ENCODE data around the gene ATP4B. TPM values are rescaled to one million over a fixed set of nuclear protein-coding genes. Genes with fewer than 3 reads are reported as not detected.

The ATP4B gene
- total RNA-seq, 1 experiment from 2014 or later = not detected

DNA sequence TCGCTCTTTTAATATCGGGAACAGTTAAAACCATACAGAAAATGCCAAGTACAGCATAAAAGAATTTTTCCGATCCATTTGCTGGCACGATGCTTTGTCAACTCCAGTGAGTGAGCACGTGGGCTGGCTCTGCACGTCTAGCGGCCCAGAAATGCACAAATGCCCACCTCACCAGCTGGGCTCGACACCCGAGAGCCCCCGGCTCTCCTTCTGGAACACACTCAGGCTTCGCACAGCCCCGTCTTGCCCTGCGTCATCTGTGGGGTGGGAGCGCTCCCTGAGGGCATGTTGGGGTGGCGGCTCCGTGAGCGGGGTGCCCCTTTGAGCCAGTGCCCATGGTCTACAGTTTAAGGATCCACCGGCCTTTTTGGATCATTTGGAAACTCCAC is 24.5 kb downstream of the ATP4B start:
- no peak for DNase-seq (ENCODE audit: low read depth, low spot score)
- Histone ChIP-seq H4K20me1 (ENCODE audit: insufficient read depth) (no peaks in the 10 kb centered on the region), H3K27ac (ENCODE audit: low read depth, low read length) (no peak overlapping the region), H3K27me3 (ENCODE audit: insufficient read depth, low read length) (no peaks in the 10 kb centered on the region), H3K79me2 (ENCODE audit: insufficient read depth, low read length) (peaks cover 50% of the 10 kb centered on the region), H3K9me2 (ENCODE audit: insufficient read depth) (no peaks in the 10 kb centered on the region), H3K4me3 (replicated peaks in 1 of 2; ENCODE audit: low read depth in 1 of 2, low read length in 2 of 2) (no peak overlapping the region), H3K4me1 (ENCODE audit: control insufficient read depth in 1 of 2, insufficient read depth in 2 of 2, low read length in 2 of 2) (no peaks in the 10 kb centered on the region), H3K36me3 (ENCODE audit: control insufficient read depth in 1 of 2, insufficient read depth in 2 of 2, low read length in 2 of 2) (peaks cover 34 to 85% of the 10 kb centered on the region in 2 experiments), H3K9me3 (ENCODE audit: control insufficient read depth in 1 of 2, insufficient read depth in 1 of 2, low read depth in 1 of 2, low read length in 2 of 2) (no peaks in the 10 kb centered on the region), H2AFZ (ENCODE audit: low read depth, low read length, poor library complexity, severe bottlenecking) (no peak overlapping the region), H3K9ac (ENCODE audit: low read length) (no peak overlapping the region), H3K4me2 (ENCODE audit: low read length) (no peak overlapping the region)
- ChIA-PET CTCF (no interaction called here), RAD21 (ENCODE audit: low non-redundant PET in 1 of 2, low total read pairs in 2 of 2, uncharacterized antibody in 2 of 2, unreplicated experiment in 2 of 2) (no interaction called here), POLR2A (no interaction called here)
- BruUV-seq (replicated peaks) = no TSS peak
- no peak for TF ChIP-seq FOSL1 (IDR thresholded peaks at IDR 0.05; ENCODE audit: low read depth)
- TF ChIP-seq CEBPB (IDR thresholded peaks at IDR 0.05; ENCODE audit: low read depth) = no peak
- TF ChIP-seq ZNF274 (IDR thresholded peaks at IDR 0.05; ENCODE audit: low read depth, low read length) = no peak
- no peak for ATAC-seq
- intact Hi-C loops (cut with micrococcal nuclease) = no loop called here

DNA sequence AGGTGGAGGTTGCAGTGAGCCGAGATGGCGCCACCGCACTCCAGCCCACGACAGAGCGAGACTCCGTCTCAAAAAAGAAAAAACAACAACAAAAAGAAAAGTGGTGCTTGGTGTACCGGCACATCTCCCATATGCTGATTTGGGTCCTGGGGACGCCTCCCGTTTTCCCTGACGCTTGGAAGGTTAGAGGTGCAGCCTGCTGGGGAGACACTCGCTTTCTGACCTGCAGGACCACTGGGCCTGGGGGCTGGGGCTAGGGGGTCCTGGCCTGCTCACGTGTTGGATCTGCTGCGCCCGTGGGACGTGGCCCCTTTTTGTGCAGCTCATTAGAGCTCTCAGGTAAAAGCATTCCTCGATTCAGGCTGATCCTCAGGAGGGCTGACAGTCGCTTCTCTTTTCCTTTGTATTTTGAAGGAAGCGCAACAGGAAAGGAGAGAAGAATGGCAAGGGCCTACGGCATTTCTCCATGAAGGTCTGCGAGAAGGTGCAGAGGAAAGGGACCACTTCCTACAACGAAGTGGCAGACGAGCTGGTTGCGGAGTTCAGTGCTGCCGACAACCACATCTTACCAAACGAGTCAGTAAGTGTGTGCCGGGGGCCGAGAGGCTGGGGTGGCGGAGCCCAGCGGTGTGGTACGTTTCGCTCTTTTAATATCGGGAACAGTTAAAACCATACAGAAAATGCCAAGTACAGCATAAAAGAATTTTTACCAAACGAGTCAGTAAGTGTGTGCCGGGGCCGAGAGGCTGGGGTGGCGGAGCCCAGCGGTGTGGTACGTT is 25.1 kb downstream of the ATP4B start:
- H2AFZ ChIP-seq (ENCODE audit: low read depth, low read length, poor library complexity, severe bottlenecking) = no peak overlapping the region
- H3K4me1 ChIP-seq (ENCODE audit: control insufficient read depth in 1 of 2, insufficient read depth in 2 of 2, low read length in 2 of 2) = no peaks in the 10 kb centered on the region
- H3K27ac ChIP-seq (ENCODE audit: low read depth, low read length) = no peak overlapping the region
- CTCF ChIA-PET = no interaction called here
- BruUV-seq (replicated peaks) = no TSS peak
- H3K79me2 ChIP-seq (ENCODE audit: insufficient read depth, low read length) = peaks cover 56% of the 10 kb centered on the region
- RAD21 ChIA-PET (ENCODE audit: low non-redundant PET in 1 of 2, low total read pairs in 2 of 2, uncharacterized antibody in 2 of 2, unreplicated experiment in 2 of 2) = no interaction called here
- H3K9me3 ChIP-seq (ENCODE audit: control insufficient read depth in 1 of 2, insufficient read depth in 1 of 2, low read depth in 1 of 2, low read length in 2 of 2) = no peaks in the 10 kb centered on the region
- no peak for ATAC-seq
- H3K36me3 ChIP-seq (ENCODE audit: control insufficient read depth in 1 of 2, insufficient read depth in 2 of 2, low read length in 2 of 2) = peaks cover 30 to 80% of the 10 kb centered on the region in 2 experiments
- H3K27me3 ChIP-seq (ENCODE audit: insufficient read depth, low read length) = no peaks in the 10 kb centered on the region
- no peak overlapping the region for H3K4me3 ChIP-seq (replicated peaks in 1 of 2; ENCODE audit: low read depth in 1 of 2, low read length in 2 of 2)
- intact Hi-C loops (cut with micrococcal nuclease) = no loop called here
- H4K20me1 ChIP-seq (ENCODE audit: insufficient read depth) = no peaks in the 10 kb centered on the region
- no peak for TF ChIP-seq SIN3A (IDR thresholded peaks at IDR 0.05; ENCODE audit: low read depth)
- no peak for TF ChIP-seq EZH2 (IDR thresholded peaks at IDR 0.05)
- no peaks in the 10 kb centered on the region for H3K9me2 ChIP-seq (ENCODE audit: insufficient read depth)
- H3K4me2 ChIP-seq (ENCODE audit: low read length) = no peak overlapping the region
- no peak overlapping the region for H3K9ac ChIP-seq (ENCODE audit: low read length)
- no peak for DNase-seq (ENCODE audit: low read depth, low spot score)
- POLR2A ChIA-PET = no interaction called here
